HepG2 (cell line): ENCODE data around the gene TRPV4. TPM values are rescaled to one million over a fixed set of nuclear protein-coding genes. Genes with fewer than 3 reads are reported as not detected.

ENCODE experiments used
- ATAC-seq: fragments of 200-7000 bp; cut with Tn5 transposase; 3 replicates; pipeline ENCODE4 v1.9.1; 2020; ENCODE audit warnings: mild to moderate bottlenecking, moderate library complexity
- BruUV-seq: library from RNA; stranded (reverse); fragments of 400-500 nt; replicated peaks from 2 replicates; lab custom pipeline; 2021; lab: Mats Ljungman, UMichigan
- CTCF ChIA-PET: fragments of 300-600 bp; formaldehyde crosslinking; extraction: SDS; loops from one replicate; lab custom pipeline; 2021; ENCODE audit warnings: low total read pairs, inconsistent platforms, low intra/inter-chr PET ratio; lab: Yijun Ruan, JAX
- POLR2A ChIA-PET: fragments of 350-600 bp; sonication (Branson Sonifier 250); formaldehyde crosslinking; loops from one replicate; lab custom pipeline; 2020; ENCODE audit warnings: antibody characterized with exemption, inconsistent platforms; lab: Yijun Ruan, JAX
- DNase-seq: peaks from one replicate; pipeline ENCODE4 v3.0.0-alpha.2; 2015; ENCODE audit warnings: low spot score
- FAIRE-seq: peaks from 3 replicates; lab custom pipeline; 2011; peaks lifted over from hg19 to GRCh38; lab: Jason Lieb, UNC
- H2AFZ ChIP-seq: one replicate; pipeline ENCODE4 v1.6.1; 2011; ENCODE audit warnings: low read length, inconsistent platforms
- H3K27ac ChIP-seq: fragments of 300-600 bp; 3 replicates; pipeline ENCODE4 v1.8.0; 2011; ENCODE audit warnings: mixed run types, mild to moderate bottlenecking, mixed read lengths, low read length, inconsistent platforms; ENCODE audit not compliant: insufficient read depth; ENCODE audit errors: extremely low read length
- H3K27me3 ChIP-seq, 2 experiments: fragments of 200-600 bp in 1 of 2; 2 replicates in 1 of 2; 3 replicates in 1 of 2; pipeline versions ENCODE4 v1.6.0 to v1.8.0; 2011; ENCODE audit warnings: low read length in 2 of 2, mild to moderate bottlenecking in 2 of 2, moderate library complexity in 2 of 2, inconsistent platforms in 1 of 2; ENCODE audit not compliant: insufficient read depth in 2 of 2, control insufficient read depth in 1 of 2
- H3K36me3 ChIP-seq, 2 experiments: fragments of 200-600 bp in 1 of 2; replicated peaks in 1 of 2; 2 replicates in 1 of 2; 3 replicates in 1 of 2; pipeline versions ENCODE4 v1.5.1 to v1.8.0; 2011; ENCODE audit warnings: low read length in 2 of 2, inconsistent platforms in 1 of 2; ENCODE audit not compliant: insufficient read depth in 2 of 2, control insufficient read depth in 1 of 2
- H3K4me1 ChIP-seq: 2 replicates; pipeline ENCODE4 v1.5.1; 2012; ENCODE audit warnings: low read length, inconsistent platforms; ENCODE audit not compliant: insufficient read depth
- H3K4me2 ChIP-seq: 2 replicates; pipeline ENCODE4 v1.6.0; 2011; ENCODE audit warnings: low read depth, low read length, inconsistent platforms
- H3K4me3 ChIP-seq, 3 experiments: fragments of 200-600 bp in 1 of 3; sonication (generic), shearing (Covaris generic) in 1 of 3; replicated peaks in 1 of 3; 2 replicates each; pipeline ENCODE4 v1.5.1; 2011 to 2016; ENCODE audit warnings: low read length in 3 of 3, inconsistent platforms in 2 of 3, low read depth in 2 of 3, mild to moderate bottlenecking in 2 of 3, control low read depth in 1 of 3, mixed read lengths in 1 of 3; ENCODE audit not compliant: insufficient read depth in 1 of 3
- H3K79me2 ChIP-seq: one replicate; pipeline ENCODE4 v1.6.1; 2011; ENCODE audit warnings: low read length, inconsistent platforms; ENCODE audit not compliant: insufficient read depth
- H3K9ac ChIP-seq: 2 replicates; pipeline ENCODE4 v1.6.0; 2011; ENCODE audit warnings: mild to moderate bottlenecking, low read depth, low read length, inconsistent platforms; ENCODE audit not compliant: insufficient read depth
- H3K9me3 ChIP-seq: 2 replicates; pipeline ENCODE4 v1.5.1; 2012; ENCODE audit warnings: mild to moderate bottlenecking, low read length
- H4K20me1 ChIP-seq: 2 replicates; pipeline ENCODE4 v1.6.0; 2011; ENCODE audit warnings: inconsistent platforms, mild to moderate bottlenecking, low read length, moderate library complexity; ENCODE audit not compliant: insufficient read depth
- NR2C2 ChIP-seq: sonication (generic); formaldehyde crosslinking; IDR thresholded peaks from 2 replicates; pipeline ENCODE4 v1.4.0; 2020; ENCODE audit warnings: missing genetic modification reagents, mild to moderate bottlenecking, moderate library complexity, borderline replicate concordance
- TBX2 ChIP-seq: sonication (generic); formaldehyde crosslinking; IDR thresholded peaks from 2 replicates; pipeline ENCODE4 v1.5.0; 2020; ENCODE audit warnings: missing genetic modification reagents, mild to moderate bottlenecking, borderline replicate concordance
- ZFX ChIP-seq: sonication (generic); formaldehyde crosslinking; IDR thresholded peaks from 2 replicates; pipeline ENCODE4 v1.4.0; 2020; ENCODE audit warnings: mild to moderate bottlenecking, low read depth, missing genetic modification reagents, moderate library complexity
- ZNF296 ChIP-seq: sonication (generic); formaldehyde crosslinking; conservative IDR thresholded peaks from 2 replicates; pipeline ENCODE4 v1.5.0; 2020; ENCODE audit warnings: mild to moderate bottlenecking, missing genetic modification reagents
- ZNF382 ChIP-seq: sonication (generic); formaldehyde crosslinking; IDR thresholded peaks from 2 replicates; pipeline ENCODE4 v1.5.0; 2020; ENCODE audit warnings: missing genetic modification reagents, mild to moderate bottlenecking, borderline replicate concordance
- ZNF768 ChIP-seq: sonication (generic); formaldehyde crosslinking; IDR thresholded peaks from 2 replicates; pipeline ENCODE4 v1.4.0; 2020; ENCODE audit warnings: missing genetic modification reagents
- WGBS: methylation state at CpG from one replicate; pipeline ENCODE4 v1.1.6; 2017; ENCODE audit warnings: low lambda C conversion rate; 5-methylcytosine and 5-hydroxymethylcytosine counted together
- in situ Hi-C: cut with HindIII; loops from 2 replicates; pipeline ENCODE4 v1.10.0; 2017; ENCODE audit warnings: low pct_unique_long_range_greater_than_20kb; ENCODE audit not compliant: extremely low pct_ligation_motif_present
- intact Hi-C: fragments of 100-400 bp; cut with micrococcal nuclease; formaldehyde crosslinking; loops from one replicate; pipeline ENCODE4 v1.10.0; 2022; ENCODE audit not compliant: unreplicated experiment
- polyA plus RNA-seq, 8 experiments: library from polyadenylated mRNA; depleted of rRNA in 3 of 8; stranded (reverse) in 7 of 8; unstranded in 1 of 8; fragments of >200 nt; fragmentation: Illumina TruSeq in 4 of 8; extraction: Trizol in 4 of 8; gene quantifications; 2 replicates each; pipeline versions ENCODE4 v1.2.1 to v1.2.3, GENCODE V29; 2011 to 2016; ENCODE audit warnings: low read depth in 4 of 8, missing spikeins in 1 of 8, mixed read lengths in 1 of 8; ENCODE audit not compliant: insufficient read depth in 1 of 8
- total RNA-seq, 5 experiments: library from RNA; depleted of rRNA; stranded (reverse); fragments of >200 nt; fragmentation: Illumina TruSeq; extraction: Trizol; gene quantifications; 2 replicates each; pipeline ENCODE4 v1.2.3, GENCODE V29; 2016; ENCODE audit warnings: low read depth in 1 of 5
- TF ChIP-seq, protein P1 (sequence below): sonication (generic); formaldehyde crosslinking; IDR thresholded peaks from 2 replicates; pipeline ENCODE4 v1.5.0; 2020; ENCODE audit warnings: missing genetic modification reagents

TRPV4 gene
- total and polyA plus RNA-seq, 2 of the 13 experiments (the other 11 are each of a cell fraction or from before 2014, with no cell fraction given) = 0.66 to 4.7 TPM

DNA sequence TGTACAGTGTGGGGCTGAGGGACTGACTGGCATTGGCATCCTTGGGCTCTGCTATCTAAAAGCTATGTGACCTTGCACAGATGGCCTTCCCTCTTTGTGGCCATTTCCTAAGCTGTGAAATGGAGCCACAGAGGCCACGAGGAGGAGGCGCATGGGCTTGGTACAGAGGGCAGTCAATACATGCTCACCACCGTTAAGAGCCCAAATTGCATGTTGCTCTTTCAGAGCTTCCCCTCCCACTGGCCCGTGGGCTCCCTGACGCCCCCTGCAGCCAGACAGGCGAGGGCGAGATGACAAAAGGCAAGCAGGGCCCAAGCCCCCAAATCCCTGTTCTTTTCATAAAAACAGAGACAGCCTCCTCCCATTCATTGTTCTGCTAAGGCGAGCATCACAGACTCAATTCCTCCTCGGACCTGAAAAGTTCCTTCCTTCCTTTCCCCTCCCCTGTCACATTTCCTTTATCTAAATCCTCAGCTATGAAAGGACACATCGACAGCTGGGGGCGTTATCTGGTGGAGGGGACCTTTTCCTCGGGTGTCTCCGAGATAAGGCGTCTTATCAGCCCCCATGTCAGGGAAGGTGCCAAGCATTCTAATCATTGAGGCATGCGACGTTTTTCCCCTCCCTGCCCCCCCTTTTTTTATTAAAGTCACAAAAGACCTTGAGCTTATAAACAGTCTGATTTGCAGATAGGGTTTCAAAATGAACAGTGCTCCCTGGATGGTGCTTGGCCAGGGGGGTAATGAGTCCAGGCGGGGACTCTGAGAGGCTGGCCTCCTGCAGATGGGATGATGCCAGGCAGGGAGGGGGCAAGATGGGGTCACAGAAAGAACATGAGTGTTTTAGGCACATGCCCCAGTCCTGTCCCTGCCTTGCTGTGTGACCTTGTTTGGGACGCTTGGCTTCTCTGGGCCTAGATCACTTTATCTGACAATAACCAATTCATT lies 93.2 kb downstream of the TRPV4 start (continued):
- TF ChIP-seq, protein P1, sequence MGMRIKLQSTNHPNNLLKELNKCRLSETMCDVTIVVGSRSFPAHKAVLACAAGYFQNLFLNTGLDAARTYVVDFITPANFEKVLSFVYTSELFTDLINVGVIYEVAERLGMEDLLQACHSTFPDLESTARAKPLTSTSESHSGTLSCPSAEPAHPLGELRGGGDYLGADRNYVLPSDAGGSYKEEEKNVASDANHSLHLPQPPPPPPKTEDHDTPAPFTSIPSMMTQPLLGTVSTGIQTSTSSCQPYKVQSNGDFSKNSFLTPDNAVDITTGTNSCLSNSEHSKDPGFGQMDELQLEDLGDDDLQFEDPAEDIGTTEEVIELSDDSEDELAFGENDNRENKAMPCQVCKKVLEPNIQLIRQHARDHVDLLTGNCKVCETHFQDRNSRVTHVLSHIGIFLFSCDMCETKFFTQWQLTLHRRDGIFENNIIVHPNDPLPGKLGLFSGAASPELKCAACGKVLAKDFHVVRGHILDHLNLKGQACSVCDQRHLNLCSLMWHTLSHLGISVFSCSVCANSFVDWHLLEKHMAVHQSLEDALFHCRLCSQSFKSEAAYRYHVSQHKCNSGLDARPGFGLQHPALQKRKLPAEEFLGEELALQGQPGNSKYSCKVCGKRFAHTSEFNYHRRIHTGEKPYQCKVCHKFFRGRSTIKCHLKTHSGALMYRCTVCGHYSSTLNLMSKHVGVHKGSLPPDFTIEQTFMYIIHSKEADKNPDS = no peak
- TF ChIP-seq NR2C2 (CRISPR knock-in tag) (no peak), ZNF382 (CRISPR knock-in tag) (no peak)

DNA sequence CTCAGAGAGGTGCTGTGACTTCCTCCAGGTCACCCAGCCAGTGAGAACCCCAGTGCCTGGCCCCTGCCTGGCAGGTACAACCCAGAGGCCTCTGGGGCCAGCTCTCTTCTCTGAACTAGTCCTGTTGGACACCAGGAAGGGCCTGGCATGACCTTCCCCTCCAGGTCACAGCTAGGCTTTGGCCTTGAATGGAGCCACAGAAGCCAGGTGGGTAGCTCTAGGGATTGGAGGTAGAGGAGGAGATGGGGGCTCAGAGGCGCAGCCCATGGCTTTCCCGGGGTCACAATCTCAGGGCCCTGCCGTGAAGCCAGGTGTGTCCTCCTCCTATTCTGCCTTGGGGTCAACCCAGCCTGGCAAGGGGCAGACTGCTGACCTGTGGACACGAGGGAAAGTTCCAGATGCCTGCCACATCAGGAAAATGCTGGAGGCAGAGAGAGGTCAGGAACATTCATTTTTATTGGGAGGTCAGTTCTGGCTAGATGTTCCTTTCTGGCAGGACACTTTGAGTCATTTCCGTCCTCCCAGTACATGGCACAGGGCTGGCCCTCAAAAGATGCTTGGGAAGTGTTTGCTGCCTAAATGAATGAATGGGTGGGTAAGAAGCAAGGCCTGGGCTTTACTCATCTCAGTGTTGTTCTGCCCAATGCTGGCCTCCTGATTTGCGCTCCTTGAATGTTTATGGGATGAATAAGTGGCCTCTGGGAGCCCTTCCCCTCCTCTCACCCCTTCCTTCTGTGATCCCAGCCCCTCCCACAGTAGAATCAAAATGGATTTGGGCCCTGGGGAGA lies 94.1 kb downstream of the TRPV4 start:
- intact Hi-C loops = no loop called here
- Histone ChIP-seq H3K9me3 (no peaks in the 10 kb centered on the region), H3K79me2 (peaks cover 6% of the 10 kb centered on the region), H3K9ac (no peak overlapping the region), H2AFZ (no peak overlapping the region), H3K27me3 (no peaks in the 10 kb centered on the region), H3K4me3 (no peak overlapping the region), H3K36me3 (no peaks in the 10 kb centered on the region; a peak in 1 of 5 replicates), H3K4me2 (no peak overlapping the region), H3K4me1 (peaks cover 96% of the 10 kb centered on the region), H4K20me1 (no peaks in the 10 kb centered on the region), H3K27ac (no peak overlapping the region)
- FAIRE-seq (no peak), ATAC-seq (no peak), DNase-seq (no peak)
- in situ Hi-C loops = no loop called here
- CTCF ChIA-PET = no interaction called here
- WGBS = 78% methylated on average over 4 of the region's 6 CpGs
- POLR2A ChIA-PET = interaction anchor here (1.2 to 3.1 kb wide), 4 partner anchors 12 to 25 kb away, joined by 3 to 21 read pairs (median 7); partner anchors contain the start of gene FAM222A
- BruUV-seq = no TSS peak
- TF ChIP-seq ZNF768 = peak; percentile 91; the same call in 1 of the 2 replicates
- TF ChIP-seq TBX2 (CRISPR knock-in tag) = 0 out of 2 replicates have a peak, but pooled peaks have one; percentile 10
- TF ChIP-seq ZFX (CRISPR knock-in tag) = 0 out of 2 replicates have a peak, but pooled peaks have one; percentile 14
- TF ChIP-seq ZNF296 (CRISPR knock-in tag) = no peak
